ENCODE data around the gene COMMD8. TPM values are rescaled to one million over a fixed set of nuclear protein-coding genes. Genes with fewer than 3 reads are reported as not detected.

Gene COMMD8
- total and polyA plus RNA-seq, 10 of the 15 experiments (the other 5 are each of a cell fraction or from before 2014, with no cell fraction given), result 27.6 to 156 (median 48.4) TPM

GRCh38 chr4:47484168-47484567 lies 20.7 kb upstream of the COMMD8 start:
- 0% methylated on average over 3 of the region's 3 CpGs for WGBS (ENCODE audit: insufficient coverage, insufficient replicate concordance, low lambda C conversion rate, missing lambda C conversion rate)
- Histone ChIP-seq H3K4me2 (ENCODE audit: control insufficient read depth, insufficient read depth) (peak overlapping the region; percentile 98), H3K4me1 (ENCODE audit: control insufficient read depth, insufficient read depth, low read length) (peaks cover 17% of the 10 kb centered on the region), H3K36me3 (ENCODE audit: control insufficient read depth in 2 of 2, insufficient read depth in 2 of 2, low read length in 1 of 2) (no peaks in the 10 kb centered on the region), H2AFZ (ENCODE audit: control insufficient read depth, low read depth, low read length) (peak overlapping the region; percentile 92), H3K27me3 (replicated peaks in 1 of 2; ENCODE audit: control insufficient read depth in 2 of 2, insufficient read depth in 2 of 2, low read length in 1 of 2) (no peaks in the 10 kb centered on the region), H3K9ac (ENCODE audit: control insufficient read depth, insufficient read depth, low read length) (no peak overlapping the region; the same call in 1 of the 2 replicates), H3K79me2 (ENCODE audit: control insufficient read depth, insufficient read depth, low read length) (peaks cover 23% of the 10 kb centered on the region), H3K9me3 (replicated peaks; ENCODE audit: control insufficient read depth, insufficient read depth, low read length) (peaks cover 2% of the 10 kb centered on the region; the same call in 1 of the 3 replicates), H4K20me1 (ENCODE audit: control insufficient read depth, insufficient read depth) (no peaks in the 10 kb centered on the region), H3K27ac (ENCODE audit: control insufficient read depth, insufficient read depth) (peak overlapping the region; percentile 70), H3K4me3 (peak overlapping the region; percentile 81; the same call in 1 of the 2 replicates)
- RAD21 ChIA-PET (ENCODE audit: unreplicated experiment), result interaction anchor here (0.7 to 5.4 kb wide), 30 partner anchors 9 to 470 kb away, joined by 3 to 84 read pairs (median 6); partner anchors contain the start of gene COMMD8
- BruUV-seq (replicated peaks), result no TSS peak
- POLR2A ChIA-PET, result interaction anchor here (0.6 to 5.3 kb wide), 13 partner anchors 9 to 353 kb away, joined by 3 to 36 read pairs (median 8); partner anchors contain the start of genes COMMD8 and CORIN
- in situ Hi-C loops (cut with MboI) (no loop called here), intact Hi-C loops (cut with micrococcal nuclease; ENCODE audit: unreplicated experiment) (loop anchor here (5.0 kb wide), 1 partner anchor 92 kb away; no protein-coding TSS in a partner anchor)
- FAIRE-seq (no peak), ATAC-seq (peak; percentile 38), DNase-seq (ENCODE audit: low read depth, low spot score) (no peak)
- peak; percentile 17; the same call in 1 of the 2 replicates for TF ChIP-seq MAX (IDR thresholded peaks at IDR 0.05; ENCODE audit: low read depth, low read length)
- TF ChIP-seq NFYB (IDR thresholded peaks at IDR 0.05; ENCODE audit: insufficient read depth, low read depth, low read length), result peak; percentile 53; the same call in 1 of the 2 replicates
- no peak for TF ChIP-seq TCF7 (IDR thresholded peaks at IDR 0.05; ENCODE audit: borderline replicate concordance)
- CTCF ChIA-PET, result interaction anchor here (0.9 to 5.2 kb wide), 23 partner anchors 9 to 640 kb away, joined by 3 to 79 read pairs (median 5); partner anchors contain the start of gene COMMD8
- SMC1A ChIA-PET (ENCODE audit: uncharacterized antibody, unreplicated experiment), result interaction anchor here (0.6 to 6.7 kb wide), 28 partner anchors 9 to 367 kb away, joined by 3 to 126 read pairs (median 5); partner anchors contain the start of gene COMMD8

GRCh38 chr4:47483745-47484144 lies 20.2 kb upstream of the COMMD8 start:
- no TSS peak for BruUV-seq (replicated peaks)
- ATAC-seq, result peak; percentile 22
- CTCF ChIA-PET, result interaction anchor here (0.9 to 5.2 kb wide), 23 partner anchors 8 to 639 kb away, joined by 3 to 79 read pairs (median 5); partner anchors contain the start of gene COMMD8
- Histone ChIP-seq H3K9ac (ENCODE audit: control insufficient read depth, insufficient read depth, low read length) (no peak overlapping the region), H3K27me3 (replicated peaks in 1 of 2; ENCODE audit: control insufficient read depth in 2 of 2, insufficient read depth in 2 of 2, low read length in 1 of 2) (no peaks in the 10 kb centered on the region), H3K79me2 (ENCODE audit: control insufficient read depth, insufficient read depth, low read length) (peaks cover 21% of the 10 kb centered on the region), H3K27ac (ENCODE audit: control insufficient read depth, insufficient read depth) (peak overlapping the region; percentile 70; the same call in 1 of the 2 replicates), H3K36me3 (ENCODE audit: control insufficient read depth in 2 of 2, insufficient read depth in 2 of 2, low read length in 1 of 2) (no peaks in the 10 kb centered on the region), H3K4me2 (ENCODE audit: control insufficient read depth, insufficient read depth) (peak overlapping the region; percentile 98; the same call in 1 of the 2 replicates), H3K9me3 (replicated peaks; ENCODE audit: control insufficient read depth, insufficient read depth, low read length) (peaks cover 2% of the 10 kb centered on the region; the same call in 1 of the 3 replicates), H3K4me1 (ENCODE audit: control insufficient read depth, insufficient read depth, low read length) (peaks cover 17% of the 10 kb centered on the region), H2AFZ (ENCODE audit: control insufficient read depth, low read depth, low read length) (peak overlapping the region; percentile 92), H3K4me3 (no peak overlapping the region), H4K20me1 (ENCODE audit: control insufficient read depth, insufficient read depth) (no peaks in the 10 kb centered on the region)
- RAD21 ChIA-PET (ENCODE audit: unreplicated experiment), result interaction anchor here (0.7 to 5.4 kb wide), 26 partner anchors 9 to 470 kb away, joined by 3 to 84 read pairs (median 6); partner anchors contain the start of gene COMMD8
- TF ChIP-seq KLF5 (IDR thresholded peaks at IDR 0.05; ENCODE audit: partially characterized antibody), result no peak
- no peak for TF ChIP-seq CHD4 (IDR thresholded peaks at IDR 0.05)
- peak; percentile 36; the same call in 1 of the 2 replicates for TF ChIP-seq RAD21 (IDR thresholded peaks at IDR 0.05; ENCODE audit: insufficient read depth, low read depth, low read length)
- TF ChIP-seq CTCF (IDR thresholded peaks at IDR 0.05 in 2 of 3, conservative IDR thresholded peaks at IDR 0.05 in 1 of 3; ENCODE audit: control insufficient read depth in 2 of 3, extremely low read depth in 1 of 3, insufficient read depth in 1 of 3, low read depth in 3 of 3, low read length in 3 of 3), result peak in 1 of 3 experiments; percentile 14; a peak in 1 of 6 replicates
- intact Hi-C loops (cut with micrococcal nuclease; ENCODE audit: unreplicated experiment), result loop anchor here (5.0 kb wide), 1 partner anchor 91 kb away; no protein-coding TSS in a partner anchor
- SMC1A ChIA-PET (ENCODE audit: uncharacterized antibody, unreplicated experiment), result interaction anchor here (0.6 to 6.7 kb wide), 28 partner anchors 8 to 366 kb away, joined by 3 to 126 read pairs (median 4); partner anchors contain the start of gene COMMD8
- FAIRE-seq, result no peak
- POLR2A ChIA-PET, result interaction anchor here (0.6 to 5.3 kb wide), 13 partner anchors 11 to 354 kb away, joined by 3 to 36 read pairs (median 5); partner anchors contain the start of genes COMMD8 and CORIN
- in situ Hi-C loops (cut with MboI), result no loop called here
- 46% methylated on average over 3 of the region's 3 CpGs for WGBS (ENCODE audit: insufficient coverage, insufficient replicate concordance, low lambda C conversion rate, missing lambda C conversion rate)
- no peak for DNase-seq (ENCODE audit: low read depth, low spot score)
